HG03135 (cell line): ENCODE results near the gene VARS1.
"Not testable (repeated sequence)": the region's sequence is repeated elsewhere in the genome, so short reads cannot be mapped to it uniquely, and the experiment has no call there.

Source experiments
- ATAC-seq: cut with Tn5 transposase; IDR thresholded peaks from one replicate; pipeline ENCODE4 v1.9.1; 2021; ENCODE audit warnings: mild to moderate bottlenecking, moderate library complexity; ENCODE audit not compliant: unreplicated experiment

The VARS1 gene

DNA sequence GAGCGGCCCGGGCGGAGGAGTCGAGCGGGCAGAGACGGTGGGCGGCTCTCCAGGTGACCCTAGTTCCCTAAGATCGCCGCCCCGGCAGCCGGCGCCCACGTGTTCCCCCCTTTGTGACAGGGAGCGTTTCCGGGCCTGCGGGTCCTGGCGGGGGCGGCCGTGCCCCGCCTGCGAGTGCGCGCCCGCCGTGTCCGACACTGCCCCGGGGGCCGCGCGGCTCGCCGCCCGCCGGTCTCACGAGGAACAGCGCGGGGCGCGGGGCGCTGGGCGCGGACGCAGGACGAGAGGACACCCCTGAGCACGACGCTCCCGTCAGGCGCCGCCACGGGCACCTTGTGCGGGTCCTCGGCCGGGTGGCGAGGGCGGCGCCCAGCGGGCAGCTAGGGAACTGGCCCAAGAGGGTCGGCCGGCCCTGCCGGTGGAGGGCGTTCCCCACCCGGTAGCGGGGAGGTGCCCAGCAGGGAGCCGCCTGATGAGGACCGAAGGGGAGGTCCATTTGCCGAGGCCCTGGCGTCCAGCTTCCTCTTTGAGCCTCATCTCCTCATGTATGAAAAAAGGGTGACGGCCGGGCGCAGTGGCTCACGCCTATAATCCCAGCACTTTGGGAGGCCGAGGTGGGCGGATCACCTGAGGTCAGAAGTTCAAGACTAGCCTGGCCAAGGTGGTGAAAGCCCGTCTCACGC is at the start of gene VARS1:
TSS of gene VARS1 (minus strand) at position 137 of the 683 bp plus-strand sequence. CDS start 535 bp downstream, outside the sequence.
- ATAC-seq, result peak; percentile 62

DNA sequence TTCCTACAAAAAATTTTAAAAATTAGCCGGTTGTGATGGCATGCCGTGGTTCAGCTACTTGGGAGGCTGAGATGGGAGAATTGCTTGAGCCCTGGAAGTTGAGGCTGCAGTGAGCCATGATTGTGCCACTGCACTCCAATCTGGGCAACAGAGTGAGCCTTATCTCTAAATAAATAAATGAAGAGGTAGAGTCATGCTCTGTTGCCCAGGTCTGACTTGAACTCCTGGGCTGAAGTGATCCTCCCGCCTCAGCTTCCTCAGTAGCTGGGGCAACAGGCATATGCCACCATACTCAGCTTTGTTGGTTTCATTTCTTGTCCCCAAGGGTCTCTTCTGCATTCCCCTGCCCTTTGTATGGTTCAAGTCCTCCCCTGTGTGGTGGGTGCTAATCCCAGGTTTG is 49.0 kb upstream of the VARS1 start:
- no peak for ATAC-seq

DNA sequence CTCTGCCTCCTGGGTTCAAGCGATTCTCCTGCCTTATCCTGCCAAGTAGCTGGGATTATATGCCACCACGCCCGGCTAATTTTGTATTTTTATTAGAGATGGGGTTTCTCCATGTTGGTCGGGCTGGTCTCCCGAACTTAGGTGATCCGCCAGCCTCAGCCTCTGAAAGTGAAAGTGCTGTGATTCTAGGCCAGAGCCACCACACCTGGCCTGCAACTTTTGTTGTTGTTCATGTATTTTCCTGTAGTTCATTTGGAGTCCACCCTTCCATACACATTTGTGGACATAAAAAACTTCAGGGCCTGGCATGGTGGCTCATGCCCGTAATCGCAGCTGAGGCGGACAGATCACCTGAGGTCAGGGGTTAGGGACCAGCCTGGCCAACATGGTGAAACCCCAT is 46.5 kb upstream of the VARS1 start:
- ATAC-seq, result no peak

DNA sequence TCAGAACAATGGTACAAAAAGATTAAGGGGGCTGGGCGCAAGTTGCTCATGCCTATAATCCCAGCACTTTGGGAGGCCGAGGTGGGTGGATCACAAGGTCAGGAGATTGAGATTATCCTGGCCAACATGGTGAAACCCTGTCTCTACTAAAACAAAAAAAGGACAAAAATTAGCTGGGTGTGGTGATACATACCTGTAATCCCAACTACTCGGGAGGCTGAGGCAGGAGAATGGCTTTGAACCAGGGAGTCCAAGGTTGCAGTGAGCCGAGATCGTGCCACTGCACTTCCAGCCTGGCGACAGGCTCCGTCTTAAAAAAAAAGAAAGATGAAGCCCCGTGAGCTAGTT is 44.2 kb upstream of the VARS1 start:
- not testable (repeated sequence) for ATAC-seq

DNA sequence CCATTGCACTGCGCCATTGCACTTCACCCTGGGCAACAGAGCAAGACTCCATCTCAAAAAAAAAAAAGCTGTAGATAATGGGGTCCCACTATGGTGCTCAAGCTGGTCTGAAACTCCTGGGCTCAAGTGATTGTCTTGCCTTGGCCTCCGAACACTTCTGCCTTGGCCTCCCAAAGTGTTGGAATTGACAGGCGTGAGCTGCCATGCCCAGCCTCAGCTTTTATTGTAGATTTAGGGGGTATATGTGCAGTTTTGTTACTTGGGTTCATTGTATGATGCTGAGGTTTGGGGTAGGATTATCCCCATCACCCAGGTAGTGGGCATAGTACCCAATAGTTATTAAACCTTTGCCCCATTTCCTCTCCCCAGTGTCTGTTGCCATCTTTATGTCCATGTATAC is 43.4 kb upstream of the VARS1 start:
- ATAC-seq, result no peak

GRCh38 chr6:31838114-31838553 is 42.6 kb upstream of the VARS1 start:
- not testable (repeated sequence) for ATAC-seq

DNA sequence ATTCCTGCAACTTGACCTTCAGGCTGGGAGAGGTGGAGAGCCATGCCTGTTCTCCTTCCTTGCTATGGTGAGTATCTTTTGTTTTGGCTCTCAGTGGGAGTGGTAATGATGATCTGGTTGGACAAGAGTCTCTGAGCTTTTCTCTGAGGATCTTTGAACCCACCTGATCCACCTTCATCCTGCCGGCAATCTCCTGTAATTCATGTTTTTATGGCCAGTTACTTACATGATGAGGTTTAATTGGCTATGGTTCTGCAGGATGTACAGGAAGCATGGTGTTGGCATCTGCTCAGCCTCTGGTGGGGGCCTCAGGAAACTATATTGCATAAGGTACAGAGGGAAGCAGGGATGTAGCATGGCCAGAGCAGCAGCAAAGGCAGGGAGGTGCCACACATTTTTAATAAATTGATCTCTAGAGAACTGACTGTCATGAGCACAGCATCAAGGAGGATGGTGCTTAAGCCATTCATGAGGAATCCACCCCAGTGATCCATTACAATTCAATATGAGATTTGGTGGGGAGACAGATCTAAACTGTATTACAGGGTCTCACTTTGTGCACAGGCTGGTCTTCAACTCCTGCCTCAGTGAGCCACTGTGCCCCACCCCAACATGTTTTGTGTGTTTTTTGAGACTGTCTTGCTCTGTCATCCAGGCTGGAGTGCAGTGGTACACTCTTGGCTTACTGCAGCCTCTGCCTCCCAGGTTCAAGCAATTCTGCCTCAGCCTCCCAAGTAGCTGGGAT is 42.0 kb upstream of the VARS1 start:
- ATAC-seq, result no peak

DNA sequence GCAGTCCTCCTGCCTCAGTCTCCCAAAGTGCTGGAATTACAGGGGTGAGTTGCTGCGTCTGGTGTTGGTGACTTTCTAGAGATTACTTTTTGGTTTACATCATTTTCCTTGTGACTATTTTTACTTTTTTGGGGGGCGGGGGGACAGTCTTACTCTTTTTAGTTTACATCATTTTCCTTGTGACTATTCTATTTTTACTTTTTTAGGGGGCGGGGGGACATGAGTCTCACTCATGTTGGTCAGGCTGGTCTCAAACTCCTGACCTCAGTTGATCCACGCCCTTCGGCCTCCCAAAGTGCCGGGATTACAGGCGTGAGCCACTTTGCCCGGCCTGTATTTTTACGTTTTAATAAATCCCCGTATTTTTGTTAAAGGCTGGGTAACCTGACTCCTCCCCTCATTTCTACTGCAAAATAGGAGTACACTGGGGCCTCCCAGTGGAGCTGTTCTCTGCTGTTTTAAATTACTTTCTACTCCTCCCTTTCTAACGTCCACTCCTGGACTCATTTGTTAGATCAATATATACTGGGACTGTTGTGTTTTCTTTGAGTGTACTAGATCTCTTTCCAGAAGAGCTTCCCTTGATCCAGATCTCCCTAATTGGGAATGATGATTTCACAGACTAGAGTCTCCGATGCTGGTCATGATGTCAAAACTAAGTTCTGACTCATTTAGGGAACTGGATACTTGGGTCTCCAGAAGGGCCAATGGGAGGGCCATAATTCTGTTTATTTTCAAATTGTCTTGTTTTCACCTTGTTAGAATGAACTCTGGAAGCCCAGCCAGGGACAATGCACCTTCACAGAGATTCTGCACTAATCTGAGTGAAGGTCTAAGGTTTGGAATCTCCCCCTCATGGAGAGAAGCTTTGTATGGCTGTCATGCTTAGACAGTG is 41.2 kb upstream of the VARS1 start:
- ATAC-seq, result no peak

DNA sequence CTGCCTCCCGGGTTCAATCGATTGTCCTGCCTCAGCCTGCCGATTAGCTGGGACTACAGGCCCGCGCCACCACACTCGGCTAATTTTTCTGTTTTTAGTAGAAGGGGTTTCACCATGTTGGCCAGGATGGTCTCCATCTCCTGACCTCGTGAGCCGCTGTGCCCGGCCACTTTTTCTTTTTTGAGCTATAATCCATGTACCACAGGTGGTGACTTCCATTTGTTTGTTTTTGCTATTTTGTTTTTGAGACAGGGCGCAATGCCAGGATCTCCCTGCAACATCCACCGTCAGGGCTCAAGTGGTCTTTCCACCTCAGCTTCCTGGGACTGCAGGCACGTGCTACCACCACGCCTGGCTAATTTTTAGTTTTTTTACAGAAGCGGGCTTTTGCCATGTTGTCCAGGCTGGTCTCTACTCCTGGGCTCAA is 40.5 kb upstream of the VARS1 start:
- ATAC-seq, result no peak

DNA sequence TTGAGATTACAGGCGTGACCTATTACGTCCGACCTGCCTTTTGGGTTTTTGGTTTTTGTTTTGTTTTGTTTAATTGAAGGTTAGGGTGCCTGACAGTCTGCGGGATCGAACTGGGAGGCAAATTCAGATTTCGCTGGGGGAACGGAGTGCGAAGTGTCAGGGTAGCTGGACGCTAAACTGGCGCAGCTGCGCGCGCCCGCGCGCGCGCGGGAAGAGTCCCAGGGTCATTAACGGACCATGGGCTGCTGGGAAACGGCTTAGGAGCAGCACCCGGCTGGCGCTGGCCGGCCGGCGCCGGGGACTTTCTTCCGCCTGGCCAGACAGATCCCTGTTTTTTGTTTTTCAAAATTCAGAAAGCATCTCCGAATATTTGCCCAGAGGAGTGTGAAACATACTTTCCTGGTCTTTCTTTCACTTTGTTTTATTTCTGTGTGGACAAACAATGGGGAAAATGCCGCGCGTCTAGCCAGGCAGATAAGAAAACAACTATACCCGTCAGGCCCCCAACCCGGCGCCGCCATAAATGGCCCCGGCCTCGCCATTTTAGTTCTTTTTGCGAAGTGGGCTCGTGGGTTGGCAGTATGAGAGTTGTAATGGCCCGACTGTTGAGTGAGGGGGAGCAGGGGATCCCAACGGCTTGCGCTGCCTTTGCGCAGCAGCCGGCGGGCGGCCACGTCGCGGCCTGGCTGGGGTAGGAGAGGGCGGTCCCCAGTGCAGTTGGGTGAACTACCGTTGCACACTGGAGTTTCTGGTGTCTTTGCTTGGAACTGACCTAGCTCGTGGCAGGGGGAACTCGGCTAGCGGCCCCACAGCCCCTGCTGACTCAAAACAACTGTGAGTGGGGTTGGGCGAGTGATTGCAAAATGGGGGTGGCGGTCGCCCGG is 39.1 kb upstream of the VARS1 start:
- peak; percentile 35 for ATAC-seq

- no peak for ATAC-seq
Observed at GRCh38 chr6:31831350-31832215, 36.0 kb upstream of the VARS1 start.

DNA sequence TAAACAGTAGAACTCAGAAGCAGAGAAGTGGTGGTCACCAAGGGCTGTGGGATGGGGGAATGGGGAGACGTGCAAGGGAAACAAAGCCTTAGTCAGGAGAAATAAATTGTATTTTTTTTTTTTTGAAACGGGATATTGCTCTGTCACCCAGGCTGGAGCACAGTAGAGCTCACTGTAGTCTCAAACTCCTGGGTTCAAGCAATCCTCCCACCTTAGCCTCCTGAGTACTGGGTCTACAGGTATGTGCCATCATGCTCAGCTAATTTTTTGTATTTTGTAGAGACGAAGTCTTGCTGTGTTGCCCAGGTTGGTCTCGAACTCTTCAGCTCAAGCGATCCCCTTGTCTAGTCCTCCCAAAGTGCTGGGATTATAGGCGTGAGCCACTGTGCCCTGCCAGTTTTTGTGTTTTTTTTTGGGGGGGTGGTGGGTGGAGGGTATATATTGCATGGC is 35.4 kb upstream of the VARS1 start:
- ATAC-seq, result no peak

DNA sequence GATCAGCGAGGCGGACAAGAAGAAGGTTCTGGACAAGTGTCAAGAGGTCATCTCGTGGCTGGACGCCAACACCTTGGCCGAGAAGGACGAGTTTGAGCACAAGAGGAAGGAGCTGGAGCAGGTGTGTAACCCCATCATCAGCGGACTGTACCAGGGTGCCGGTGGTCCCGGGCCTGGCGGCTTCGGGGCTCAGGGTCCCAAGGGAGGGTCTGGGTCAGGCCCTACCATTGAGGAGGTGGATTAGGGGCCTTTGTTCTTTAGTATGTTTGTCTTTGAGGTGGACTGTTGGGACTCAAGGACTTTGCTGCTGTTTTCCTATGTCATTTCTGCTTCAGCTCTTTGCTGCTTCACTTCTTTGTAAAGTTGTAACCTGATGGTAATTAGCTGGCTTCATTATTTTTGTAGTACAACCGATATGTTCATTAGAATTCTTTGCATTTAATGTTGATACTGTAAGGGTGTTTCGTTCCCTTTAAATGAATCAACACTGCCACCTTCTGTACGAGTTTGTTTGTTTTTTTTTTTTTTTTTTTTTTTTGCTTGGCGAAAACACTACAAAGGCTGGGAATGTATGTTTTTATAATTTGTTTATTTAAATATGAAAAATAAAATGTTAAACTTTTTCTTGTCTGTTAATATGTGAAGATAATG is 34.2 kb upstream of the VARS1 start:
- no peak for ATAC-seq

DNA sequence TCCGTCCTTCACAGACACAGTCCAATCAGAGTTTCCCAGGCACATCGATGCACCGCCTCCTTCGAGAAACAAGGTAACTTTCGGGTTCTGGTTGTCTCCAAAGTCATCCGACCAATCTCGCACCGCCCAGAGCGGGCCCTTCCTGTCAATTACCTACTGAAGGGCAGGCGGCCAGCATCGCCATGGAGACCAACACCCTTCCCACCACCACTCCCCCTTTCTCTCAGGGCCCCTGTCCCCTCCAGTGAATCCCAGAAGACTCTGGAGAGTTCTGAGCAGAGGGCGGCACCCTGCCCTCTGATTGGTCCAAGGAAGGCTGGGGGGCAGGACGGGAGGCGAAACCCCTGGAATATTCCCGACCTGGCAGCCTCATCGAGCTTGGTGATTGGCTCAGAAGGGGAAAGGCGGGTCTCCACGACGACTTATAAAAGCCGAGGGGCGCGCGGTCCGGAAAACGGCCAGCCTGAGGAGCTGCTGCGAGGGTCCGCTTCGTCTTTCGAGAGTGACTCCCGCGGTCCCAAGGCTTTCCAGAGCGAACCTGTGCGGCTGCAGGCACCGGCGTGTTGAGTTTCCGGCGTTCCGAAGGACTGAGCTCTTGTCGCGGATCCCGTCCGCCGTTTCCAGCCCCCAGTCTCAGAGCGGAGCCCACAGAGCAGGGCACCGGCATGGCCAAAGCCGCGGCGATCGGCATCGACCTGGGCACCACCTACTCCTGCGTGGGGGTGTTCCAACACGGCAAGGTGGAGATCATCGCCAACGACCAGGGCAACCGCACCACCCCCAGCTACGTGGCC is 31.9 kb upstream of the VARS1 start, which contains the start of gene HSPA1B:
TSS of gene HSPA1B (plus strand) at position 453 of the 794 bp plus-strand sequence. CDS start at position 666, 213 bp downstream.
- peak; percentile 58 for ATAC-seq

GRCh38 chr6:31826793-31827285 is 31.3 kb upstream of the VARS1 start:
- ATAC-seq, result no peak

- ATAC-seq, result no peak
Observed at GRCh38 chr6:31825553-31825952, 30.0 kb upstream of the VARS1 start.

- ATAC-seq, result not testable (repeated sequence)
Observed at GRCh38 chr6:31823592-31824196, 28.1 kb upstream of the VARS1 start.
